HepG2 (cell line): ENCODE data around the gene ICAM2. TPM values are rescaled to one million over a fixed set of nuclear protein-coding genes. Genes with fewer than 3 reads are reported as not detected.

ENCODE experiments used
- ATAC-seq: fragments of 200-7000 bp; cut with Tn5 transposase; 3 replicates; pipeline ENCODE4 v1.9.1; 2020; ENCODE audit warnings: mild to moderate bottlenecking, moderate library complexity
- BruUV-seq: library from RNA; stranded (reverse); fragments of 400-500 nt; replicated peaks from 2 replicates; lab custom pipeline; 2021; lab: Mats Ljungman, UMichigan
- CTCF ChIA-PET: fragments of 300-600 bp; formaldehyde crosslinking; extraction: SDS; loops from one replicate; lab custom pipeline; 2021; ENCODE audit warnings: low total read pairs, inconsistent platforms, low intra/inter-chr PET ratio; lab: Yijun Ruan, JAX
- POLR2A ChIA-PET: fragments of 350-600 bp; sonication (Branson Sonifier 250); formaldehyde crosslinking; loops from one replicate; lab custom pipeline; 2020; ENCODE audit warnings: antibody characterized with exemption, inconsistent platforms; lab: Yijun Ruan, JAX
- DNase-seq: peaks from one replicate; pipeline ENCODE4 v3.0.0-alpha.2; 2015; ENCODE audit warnings: low spot score
- FAIRE-seq: peaks from 3 replicates; lab custom pipeline; 2011; peaks lifted over from hg19 to GRCh38; lab: Jason Lieb, UNC
- H2AFZ ChIP-seq: one replicate; pipeline ENCODE4 v1.6.1; 2011; ENCODE audit warnings: low read length, inconsistent platforms
- H3K27ac ChIP-seq: fragments of 300-600 bp; 3 replicates; pipeline ENCODE4 v1.8.0; 2011; ENCODE audit warnings: mixed run types, mild to moderate bottlenecking, mixed read lengths, low read length, inconsistent platforms; ENCODE audit not compliant: insufficient read depth; ENCODE audit errors: extremely low read length
- H3K27me3 ChIP-seq, 2 experiments: fragments of 200-600 bp in 1 of 2; 2 replicates in 1 of 2; 3 replicates in 1 of 2; pipeline versions ENCODE4 v1.6.0 to v1.8.0; 2011; ENCODE audit warnings: low read length in 2 of 2, mild to moderate bottlenecking in 2 of 2, moderate library complexity in 2 of 2, inconsistent platforms in 1 of 2; ENCODE audit not compliant: insufficient read depth in 2 of 2, control insufficient read depth in 1 of 2
- H3K36me3 ChIP-seq, 2 experiments: fragments of 200-600 bp in 1 of 2; replicated peaks in 1 of 2; 2 replicates in 1 of 2; 3 replicates in 1 of 2; pipeline versions ENCODE4 v1.5.1 to v1.8.0; 2011; ENCODE audit warnings: low read length in 2 of 2, inconsistent platforms in 1 of 2; ENCODE audit not compliant: insufficient read depth in 2 of 2, control insufficient read depth in 1 of 2
- H3K4me1 ChIP-seq: 2 replicates; pipeline ENCODE4 v1.5.1; 2012; ENCODE audit warnings: low read length, inconsistent platforms; ENCODE audit not compliant: insufficient read depth
- H3K4me2 ChIP-seq: 2 replicates; pipeline ENCODE4 v1.6.0; 2011; ENCODE audit warnings: low read depth, low read length, inconsistent platforms
- H3K4me3 ChIP-seq, 3 experiments: fragments of 200-600 bp in 1 of 3; sonication (generic), shearing (Covaris generic) in 1 of 3; replicated peaks in 1 of 3; 2 replicates each; pipeline ENCODE4 v1.5.1; 2011 to 2016; ENCODE audit warnings: low read length in 3 of 3, inconsistent platforms in 2 of 3, low read depth in 2 of 3, mild to moderate bottlenecking in 2 of 3, control low read depth in 1 of 3, mixed read lengths in 1 of 3; ENCODE audit not compliant: insufficient read depth in 1 of 3
- H3K79me2 ChIP-seq: one replicate; pipeline ENCODE4 v1.6.1; 2011; ENCODE audit warnings: low read length, inconsistent platforms; ENCODE audit not compliant: insufficient read depth
- H3K9ac ChIP-seq: 2 replicates; pipeline ENCODE4 v1.6.0; 2011; ENCODE audit warnings: mild to moderate bottlenecking, low read depth, low read length, inconsistent platforms; ENCODE audit not compliant: insufficient read depth
- H3K9me3 ChIP-seq: 2 replicates; pipeline ENCODE4 v1.5.1; 2012; ENCODE audit warnings: mild to moderate bottlenecking, low read length
- H4K20me1 ChIP-seq: 2 replicates; pipeline ENCODE4 v1.6.0; 2011; ENCODE audit warnings: inconsistent platforms, mild to moderate bottlenecking, low read length, moderate library complexity; ENCODE audit not compliant: insufficient read depth
- HES4 ChIP-seq: sonication (generic); formaldehyde crosslinking; IDR thresholded peaks from 2 replicates; pipeline ENCODE4 v1.9.0; 2021; ENCODE audit warnings: mild to moderate bottlenecking, missing genetic modification reagents, borderline replicate concordance
- HHEX ChIP-seq: IDR thresholded peaks from 2 replicates; pipeline ENCODE4 v1.6.1; 2016; ENCODE audit warnings: control low read depth
- JUNB ChIP-seq: sonication (generic); formaldehyde crosslinking; IDR thresholded peaks from 2 replicates; pipeline ENCODE4 v1.8.0; 2022; ENCODE audit warnings: missing genetic modification reagents, mild to moderate bottlenecking, borderline replicate concordance
- SNRNP70 ChIP-seq: fragments of 200-400 bp; formaldehyde crosslinking; IDR thresholded peaks from 2 replicates; pipeline ENCODE4 v1.6.1; 2017; ENCODE audit warnings: mild to moderate bottlenecking, low read depth, low read length, moderate library complexity
- TBX2 ChIP-seq: sonication (generic); formaldehyde crosslinking; IDR thresholded peaks from 2 replicates; pipeline ENCODE4 v1.5.0; 2020; ENCODE audit warnings: missing genetic modification reagents, mild to moderate bottlenecking, borderline replicate concordance
- ZIK1 ChIP-seq: sonication (generic); formaldehyde crosslinking; IDR thresholded peaks from 2 replicates; pipeline ENCODE4 v1.5.0; 2020; ENCODE audit warnings: mild to moderate bottlenecking, low read depth, missing genetic modification reagents, borderline replicate concordance
- ZNF17 ChIP-seq: sonication (generic); formaldehyde crosslinking; IDR thresholded peaks from 2 replicates; pipeline ENCODE4 v1.5.0; 2020; ENCODE audit warnings: mild to moderate bottlenecking, missing genetic modification reagents
- ZNF329 ChIP-seq: sonication (generic); formaldehyde crosslinking; IDR thresholded peaks from 2 replicates; pipeline ENCODE4 v1.9.0; 2021; ENCODE audit warnings: low read depth, mild to moderate bottlenecking, missing genetic modification reagents
- ZNF501 ChIP-seq: sonication (generic); formaldehyde crosslinking; IDR thresholded peaks from 2 replicates; pipeline ENCODE4 v1.5.1; 2020; ENCODE audit warnings: mild to moderate bottlenecking, moderate library complexity, missing genetic modification reagents
- ZSCAN21 ChIP-seq: sonication (generic); formaldehyde crosslinking; IDR thresholded peaks from 2 replicates; pipeline ENCODE4 v1.8.0; 2022; ENCODE audit warnings: mild to moderate bottlenecking, missing genetic modification reagents, moderate library complexity, borderline replicate concordance
- WGBS: methylation state at CpG from one replicate; pipeline ENCODE4 v1.1.6; 2017; ENCODE audit warnings: low lambda C conversion rate; 5-methylcytosine and 5-hydroxymethylcytosine counted together
- in situ Hi-C: cut with HindIII; loops from 2 replicates; pipeline ENCODE4 v1.10.0; 2017; ENCODE audit warnings: low pct_unique_long_range_greater_than_20kb; ENCODE audit not compliant: extremely low pct_ligation_motif_present
- intact Hi-C: fragments of 100-400 bp; cut with micrococcal nuclease; formaldehyde crosslinking; loops from one replicate; pipeline ENCODE4 v1.10.0; 2022; ENCODE audit not compliant: unreplicated experiment
- polyA plus RNA-seq, 8 experiments: library from polyadenylated mRNA; depleted of rRNA in 3 of 8; stranded (reverse) in 7 of 8; unstranded in 1 of 8; fragments of >200 nt; fragmentation: Illumina TruSeq in 4 of 8; extraction: Trizol in 4 of 8; gene quantifications; 2 replicates each; pipeline versions ENCODE4 v1.2.1 to v1.2.3, GENCODE V29; 2011 to 2016; ENCODE audit warnings: low read depth in 4 of 8, missing spikeins in 1 of 8, mixed read lengths in 1 of 8; ENCODE audit not compliant: insufficient read depth in 1 of 8
- total RNA-seq, 5 experiments: library from RNA; depleted of rRNA; stranded (reverse); fragments of >200 nt; fragmentation: Illumina TruSeq; extraction: Trizol; gene quantifications; 2 replicates each; pipeline ENCODE4 v1.2.3, GENCODE V29; 2016; ENCODE audit warnings: low read depth in 1 of 5
- TF ChIP-seq, protein P1 (sequence below): sonication (generic); formaldehyde crosslinking; IDR thresholded peaks from 2 replicates; pipeline ENCODE4 v1.8.1; 2023; ENCODE audit warnings: mild to moderate bottlenecking, missing genetic modification reagents, borderline replicate concordance
- TF ChIP-seq, protein P2 (sequence below): IDR thresholded peaks from 2 replicates; pipeline ENCODE4 v1.6.1; 2016; ENCODE audit warnings: mild to moderate bottlenecking
- TF ChIP-seq, protein P3 (sequence below): sonication (generic); formaldehyde crosslinking; IDR thresholded peaks from 2 replicates; pipeline ENCODE4 v1.4.0; 2020; ENCODE audit warnings: missing genetic modification reagents

ICAM2 gene
- total and polyA plus RNA-seq, 2 of the 13 experiments (the other 11 are each of a cell fraction or from before 2014, with no cell fraction given) = 10.9 to 20.8 TPM

DNA sequence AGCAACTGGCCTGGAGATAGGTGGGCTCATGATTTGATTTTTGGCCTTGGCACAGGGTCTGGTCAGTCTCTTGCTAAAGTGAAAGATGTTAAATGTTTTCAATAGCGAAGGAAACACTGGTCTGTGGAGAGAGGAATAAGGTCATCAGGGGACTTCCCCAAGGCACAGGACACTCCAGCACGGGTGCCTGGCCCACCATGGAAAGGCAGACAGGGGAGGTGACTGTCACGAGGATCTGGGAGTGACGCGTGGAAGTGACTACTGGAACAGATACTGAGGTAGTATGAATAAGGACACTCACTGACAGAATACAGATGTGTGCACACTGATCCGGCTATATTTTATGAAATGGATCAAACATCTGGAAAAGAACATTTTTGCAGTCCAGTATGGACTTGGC, 16.7 kb upstream of the ICAM2 start:
- peaks cover 1 to 5% of the 10 kb centered on the region in 2 experiments; a peak in 4 of 5 replicates for H3K36me3 ChIP-seq
- no peak for FAIRE-seq
- 84% methylated on average over 6 of the region's 6 CpGs for WGBS
- no peak overlapping the region for H3K27ac ChIP-seq
- DNase-seq = no peak
- no peaks in the 10 kb centered on the region for H3K79me2 ChIP-seq
- no peak overlapping the region for H3K4me3 ChIP-seq
- H2AFZ ChIP-seq = no peak overlapping the region
- TF ChIP-seq ZSCAN21 = no peak
- TF ChIP-seq SNRNP70 = no peak
- TF ChIP-seq, protein P1, sequence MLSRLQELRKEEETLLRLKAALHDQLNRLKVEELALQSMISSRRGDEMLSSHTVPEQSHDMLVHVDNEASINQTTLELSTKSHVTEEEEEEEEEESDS (CRISPR knock-in tag) = no peak
- no peak for TF ChIP-seq ZIK1
- no peak for TF ChIP-seq JUNB
- TF ChIP-seq ZNF17 = no peak
- no peak for TF ChIP-seq HHEX (CRISPR knock-in tag)
- no peak for TF ChIP-seq HES4 (CRISPR knock-in tag)
- TF ChIP-seq, protein P2, sequence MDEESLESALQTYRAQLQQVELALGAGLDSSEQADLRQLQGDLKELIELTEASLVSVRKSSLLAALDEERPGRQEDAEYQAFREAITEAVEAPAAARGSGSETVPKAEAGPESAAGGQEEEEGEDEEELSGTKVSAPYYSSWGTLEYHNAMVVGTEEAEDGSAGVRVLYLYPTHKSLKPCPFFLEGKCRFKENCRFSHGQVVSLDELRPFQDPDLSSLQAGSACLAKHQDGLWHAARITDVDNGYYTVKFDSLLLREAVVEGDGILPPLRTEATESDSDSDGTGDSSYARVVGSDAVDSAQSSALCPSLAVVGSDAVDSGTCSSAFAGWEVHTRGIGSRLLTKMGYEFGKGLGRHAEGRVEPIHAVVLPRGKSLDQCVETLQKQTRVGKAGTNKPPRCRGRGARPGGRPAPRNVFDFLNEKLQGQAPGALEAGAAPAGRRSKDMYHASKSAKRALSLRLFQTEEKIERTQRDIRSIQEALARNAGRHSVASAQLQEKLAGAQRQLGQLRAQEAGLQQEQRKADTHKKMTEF (CRISPR knock-in tag) = no peak
- TF ChIP-seq, protein P3, sequence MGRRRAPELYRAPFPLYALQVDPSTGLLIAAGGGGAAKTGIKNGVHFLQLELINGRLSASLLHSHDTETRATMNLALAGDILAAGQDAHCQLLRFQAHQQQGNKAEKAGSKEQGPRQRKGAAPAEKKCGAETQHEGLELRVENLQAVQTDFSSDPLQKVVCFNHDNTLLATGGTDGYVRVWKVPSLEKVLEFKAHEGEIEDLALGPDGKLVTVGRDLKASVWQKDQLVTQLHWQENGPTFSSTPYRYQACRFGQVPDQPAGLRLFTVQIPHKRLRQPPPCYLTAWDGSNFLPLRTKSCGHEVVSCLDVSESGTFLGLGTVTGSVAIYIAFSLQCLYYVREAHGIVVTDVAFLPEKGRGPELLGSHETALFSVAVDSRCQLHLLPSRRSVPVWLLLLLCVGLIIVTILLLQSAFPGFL = no peak
- TF ChIP-seq ZNF329 (CRISPR knock-in tag) = no peak
- no peak for TF ChIP-seq TBX2 (CRISPR knock-in tag)
- no peak for TF ChIP-seq ZNF501 (CRISPR knock-in tag)
- TF ChIP-seq, all 625 proteins: peak for 0
- H3K27me3 ChIP-seq = no peaks in the 10 kb centered on the region
- no peaks in the 10 kb centered on the region for H4K20me1 ChIP-seq
- intact Hi-C loops = no loop called here
- ChIA-PET POLR2A (no interaction called here), CTCF (no interaction called here)
- H3K4me1 ChIP-seq = no peaks in the 10 kb centered on the region
- H3K4me2 ChIP-seq = no peak overlapping the region
- peak; percentile 10; the same call in 1 of the 3 replicates for ATAC-seq
- in situ Hi-C loops = no loop called here
- no peak overlapping the region for H3K9ac ChIP-seq
- H3K9me3 ChIP-seq = no peaks in the 10 kb centered on the region
- no TSS peak for BruUV-seq
